Tibial artery (tissue), 4 donors: ENCODE measurements around the gene DIAPH3.

Experiments used
- DNase-seq, 2 donors: peaks; one replicate each; pipeline ENCODE4 v3.0.0-alpha.2; 2019
- H3K27ac ChIP-seq, 2 donors: fragments of 200-600 bp; sonication (generic) in 1 of 2; 1 replicate in 1 of 2; 2 replicates in 1 of 2; pipeline ENCODE4 v1.5.1; 2018 to 2019; ENCODE audit warnings: mild to moderate bottlenecking in 1 of 2
- H3K27me3 ChIP-seq, 2 donors: fragments of 200-600 bp; sonication (generic) in 1 of 2; one replicate each; pipeline versions ENCODE4 v1.5.1 to v1.6.0; 2016 to 2019
- H3K36me3 ChIP-seq, 3 donors: fragments of 200-600 bp; sonication (generic) in 2 of 3; one replicate each; pipeline ENCODE4 v1.5.1; 2016 to 2019; ENCODE audit warnings: mild to moderate bottlenecking in 2 of 3
- H3K4me1 ChIP-seq, 4 donors: fragments of 200-600 bp; sonication (generic) in 2 of 4; 1 replicate in 3 of 4; 2 replicates in 1 of 4; pipeline ENCODE4 v1.5.1; 2016 to 2019
- H3K4me3 ChIP-seq, 2 donors: fragments of 200-600 bp; sonication (generic) in 1 of 2; 1 replicate in 1 of 2; 2 replicates in 1 of 2; pipeline ENCODE4 v1.5.1; 2018 to 2019; ENCODE audit warnings: mild to moderate bottlenecking in 2 of 2
- H3K9me3 ChIP-seq, 3 donors: fragments of 200-600 bp; sonication (generic) in 1 of 3; one replicate each; pipeline ENCODE4 v1.5.1; 2016 to 2019
- CTCF ChIP-seq, 2 experiments: fragments of 200-600 bp in 1 of 2; fragments of 450-650 bp in 1 of 2; IDR thresholded peaks; one replicate each; pipeline ENCODE4 v1.5.1; 2017 to 2019; ENCODE audit warnings: antibody characterized with exemption in 2 of 2, mild to moderate bottlenecking in 1 of 2, moderate library complexity in 1 of 2
- intact Hi-C: fragments of 100-400 bp; cut with DNase I; formaldehyde crosslinking; loops from one replicate; pipeline ENCODE4 v1.15.0; 2023; ENCODE audit warnings: low total_unique reads

DIAPH3 gene

GRCh38 chr13:59893266-59893665 lies 270.5 kb downstream of the DIAPH3 start:
- Histone ChIP-seq H3K27me3 (no peaks in the 10 kb centered on the region), H3K4me3 (no peak overlapping the region), H3K4me1 (peaks cover 0 to 4% (median 0%) of the 10 kb centered on the region in 4 donors), H3K36me3 (no peaks in the 10 kb centered on the region), H3K27ac (no peak overlapping the region), H3K9me3 (no peaks in the 10 kb centered on the region)
- DNase-seq: no peak
- no peak for TF ChIP-seq CTCF (IDR thresholded peaks at IDR 0.05)
- intact Hi-C loops: no loop called here

- Histone ChIP-seq H3K27ac (no peak overlapping the region), H3K27me3 (no peaks in the 10 kb centered on the region), H3K4me3 (no peak overlapping the region), H3K36me3 (no peaks in the 10 kb centered on the region), H3K9me3 (no peaks in the 10 kb centered on the region), H3K4me1 (peaks cover 0 to 4% (median 0%) of the 10 kb centered on the region in 4 donors)
- no peak for TF ChIP-seq CTCF (IDR thresholded peaks at IDR 0.05)
- DNase-seq: no peak
- intact Hi-C loops: no loop called here
Observed at GRCh38 chr13:59891053-59891452, 272.7 kb downstream of the DIAPH3 start.

GRCh38 chr13:59890054-59890453 lies 273.7 kb downstream of the DIAPH3 start:
- DNase-seq: no peak
- Histone ChIP-seq H3K9me3 (no peaks in the 10 kb centered on the region), H3K4me1 (peaks cover 0 to 4% (median 0%) of the 10 kb centered on the region in 4 donors), H3K27me3 (no peaks in the 10 kb centered on the region), H3K36me3 (no peaks in the 10 kb centered on the region), H3K4me3 (no peak overlapping the region), H3K27ac (no peak overlapping the region)
- TF ChIP-seq CTCF (IDR thresholded peaks at IDR 0.05): no peak
- intact Hi-C loops: no loop called here

GRCh38 chr13:59888408-59888807 lies 275.3 kb downstream of the DIAPH3 start:
- no peaks in the 10 kb centered on the region for H3K27me3 ChIP-seq
- TF ChIP-seq CTCF (IDR thresholded peaks at IDR 0.05): no peak
- intact Hi-C loops: no loop called here

GRCh38 chr13:59885076-59885475 lies 278.7 kb downstream of the DIAPH3 start:
- H3K4me1 ChIP-seq: peaks cover 0 to 3% (median 0%) of the 10 kb centered on the region in 4 donors
- TF ChIP-seq CTCF (IDR thresholded peaks at IDR 0.05): no peak
- intact Hi-C loops: no loop called here
- no peak overlapping the region for H3K4me3 ChIP-seq
- no peaks in the 10 kb centered on the region for H3K36me3 ChIP-seq
- DNase-seq: no peak
- no peak overlapping the region for H3K27ac ChIP-seq
- H3K27me3 ChIP-seq: no peaks in the 10 kb centered on the region
- no peaks in the 10 kb centered on the region for H3K9me3 ChIP-seq

More at GRCh38 chr13:59888408-59888807, 275.3 kb downstream of the DIAPH3 start:
- Histone ChIP-seq H3K27ac (no peak overlapping the region), H3K9me3 (no peaks in the 10 kb centered on the region), H3K36me3 (no peaks in the 10 kb centered on the region), H3K4me1 (peaks cover 0 to 4% (median 0%) of the 10 kb centered on the region in 4 donors), H3K4me3 (no peak overlapping the region)
- DNase-seq: no peak

GRCh38 chr13:59883885-59884284 lies 279.8 kb downstream of the DIAPH3 start:
- Histone ChIP-seq H3K9me3 (no peaks in the 10 kb centered on the region), H3K4me1 (no peaks in the 10 kb centered on the region), H3K27ac (no peak overlapping the region), H3K4me3 (no peak overlapping the region), H3K36me3 (no peaks in the 10 kb centered on the region), H3K27me3 (no peaks in the 10 kb centered on the region)
- no peak for DNase-seq
- intact Hi-C loops: no loop called here
- no peak for TF ChIP-seq CTCF (IDR thresholded peaks at IDR 0.05)
